ENCODE measurements around the gene SPINT2.
"Not testable (repeated sequence)": the region's sequence is repeated elsewhere in the genome, so short reads cannot be mapped to it uniquely, and the experiment has no call there.

- TF ChIP-seq CTCF (conservative IDR thresholded peaks at IDR 0.05; ENCODE audit: low read depth, low read length); EZH2 (IDR thresholded peaks at IDR 0.05; ENCODE audit: borderline replicate concordance, low read depth, low read length, poor library complexity, severe bottlenecking): not testable (repeated sequence)
Measured at GRCh38 chr19:38339011-38339410, 74.6 kb downstream of the SPINT2 start.

Measured in A673 (cell line).